Tibial nerve (tissue), 3 donors: ENCODE data around the gene RNASE8.

Source experiments
- CTCF ChIP-seq, 5 experiments: fragments of 200-600 bp in 3 of 5; fragments of 450-650 bp in 2 of 5; sonication (generic) in 3 of 5; IDR thresholded peaks; one replicate each; pipeline ENCODE4 v1.5.1; 2016 to 2019; ENCODE audit warnings: antibody characterized with exemption in 5 of 5, mild to moderate bottlenecking in 3 of 5, moderate library complexity in 2 of 5
- POLR2A ChIP-seq, 2 donors: fragments of 450-650 bp; IDR thresholded peaks; one replicate each; pipeline ENCODE4 v1.6.1; 2017; ENCODE audit warnings: antibody characterized with exemption in 2 of 2, mild to moderate bottlenecking in 2 of 2, moderate library complexity in 2 of 2

GRCh38 chr14:21088687-21089086 lies 31.1 kb downstream of the RNASE8 start:
- TF ChIP-seq POLR2A (IDR thresholded peaks at IDR 0.05) (no peak), CTCF (IDR thresholded peaks at IDR 0.05) (no peak)
